Memory B cell (primary cell): ENCODE measurements around the gene KCNE4.
"Not testable (repeated sequence)": the region's sequence is repeated elsewhere in the genome, so short reads cannot be mapped to it uniquely, and the experiment has no call there.

ENCODE experiments used
- ATAC-seq: fragments of 150-1000 bp; cut with Tn5 transposase; 2 replicates; pipeline ENCODE4 v1.10.0; 2021; ENCODE audit warnings: low read depth, mild to moderate bottlenecking, moderate library complexity
- DNase-seq, 2 donors: peaks; one replicate each; pipeline ENCODE4 v3.0.0; 2022; ENCODE audit warnings: low spot score in 2 of 2
- H3K27ac Mint-ChIP-seq: one replicate; pipeline ENCODE4 v1.8.0; 2022; ENCODE audit warnings: mild to moderate bottlenecking, moderate library complexity, mixed read lengths
- H3K27me3 Mint-ChIP-seq: one replicate; pipeline ENCODE4 v1.8.0; 2022; ENCODE audit warnings: mixed read lengths
- H3K36me3 Mint-ChIP-seq: one replicate; pipeline ENCODE4 v1.8.0; 2022; ENCODE audit warnings: mild to moderate bottlenecking, mixed read lengths
- H3K4me1 Mint-ChIP-seq: one replicate; pipeline ENCODE4 v1.8.0; 2022; ENCODE audit warnings: mixed read lengths
- H3K4me3 Mint-ChIP-seq: one replicate; pipeline ENCODE4 v1.8.0; 2022; ENCODE audit warnings: mild to moderate bottlenecking, moderate library complexity, mixed read lengths
- H3K9me3 Mint-ChIP-seq: one replicate; pipeline ENCODE4 v1.8.0; 2022; ENCODE audit warnings: mixed read lengths

KCNE4 gene

DNA sequence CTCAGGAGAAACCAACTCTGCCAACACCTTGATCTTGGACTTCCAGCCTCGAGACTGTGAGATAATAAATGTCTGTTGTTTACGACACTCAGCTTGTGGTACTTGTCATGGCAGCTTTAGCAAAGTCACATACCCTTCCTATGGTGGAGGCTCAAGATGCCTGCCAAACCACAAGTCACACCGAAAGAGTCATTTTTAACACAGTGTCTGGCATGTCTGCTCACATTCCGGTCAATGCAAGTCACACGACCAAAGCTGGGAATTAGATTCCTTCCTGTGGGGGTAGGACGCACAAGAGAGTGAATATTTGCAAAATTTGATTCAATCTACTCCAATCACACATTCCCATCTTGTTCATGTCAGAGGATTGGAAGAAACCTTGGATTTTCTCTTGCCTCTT lies 24.6 kb downstream of the KCNE4 start:
- no peak for ATAC-seq
- Mint-ChIP-seq H3K27ac (no peak overlapping the region), H3K4me1 (no peaks in the 10 kb centered on the region), H3K36me3 (no peaks in the 10 kb centered on the region), H3K27me3 (peaks cover 11% of the 10 kb centered on the region), H3K9me3 (peaks cover 3% of the 10 kb centered on the region), H3K4me3 (no peak overlapping the region)
- no peak for DNase-seq

- no peak for ATAC-seq
- peaks cover 7% of the 10 kb centered on the region for H3K27me3 Mint-ChIP-seq
- no peak for DNase-seq
- H3K9me3 Mint-ChIP-seq = no peaks in the 10 kb centered on the region
- no peak overlapping the region for H3K27ac Mint-ChIP-seq
- H3K4me3 Mint-ChIP-seq = no peak overlapping the region
- H3K4me1 Mint-ChIP-seq = no peaks in the 10 kb centered on the region
- H3K36me3 Mint-ChIP-seq = no peaks in the 10 kb centered on the region
Measured at GRCh38 chr2:223078482-223078881, 26.5 kb downstream of the KCNE4 start.

DNA sequence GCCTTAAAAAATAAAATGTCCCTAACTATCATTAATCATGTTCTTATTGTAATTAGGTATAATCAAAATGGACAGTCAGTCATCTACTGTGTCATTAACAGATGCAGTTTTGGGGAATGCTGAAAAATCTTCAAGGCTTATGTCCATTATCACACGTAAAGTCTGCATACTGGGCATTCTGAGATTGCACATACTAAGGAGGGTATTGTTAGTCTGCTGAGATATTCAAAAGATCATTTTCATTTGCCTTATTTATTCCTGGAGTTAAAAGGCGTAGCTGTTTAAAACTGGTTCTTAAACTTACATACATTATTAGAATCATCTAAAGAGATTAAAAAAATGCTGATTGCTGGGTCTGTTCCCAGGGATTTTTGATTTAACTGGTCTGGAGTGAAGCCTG lies 27.4 kb downstream of the KCNE4 start:
- H3K4me3 Mint-ChIP-seq = no peak overlapping the region
- no peaks in the 10 kb centered on the region for H3K36me3 Mint-ChIP-seq
- peaks cover 7% of the 10 kb centered on the region for H3K27me3 Mint-ChIP-seq
- H3K27ac Mint-ChIP-seq = no peak overlapping the region
- DNase-seq (no peak), ATAC-seq (no peak)
- no peaks in the 10 kb centered on the region for H3K4me1 Mint-ChIP-seq
- no peaks in the 10 kb centered on the region for H3K9me3 Mint-ChIP-seq

GRCh38 chr2:223079925-223080324 lies 27.9 kb downstream of the KCNE4 start:
- no peaks in the 10 kb centered on the region for H3K4me1 Mint-ChIP-seq
- ATAC-seq = no peak
- H3K27ac Mint-ChIP-seq = no peak overlapping the region
- H3K27me3 Mint-ChIP-seq = peaks cover 7% of the 10 kb centered on the region
- no peaks in the 10 kb centered on the region for H3K36me3 Mint-ChIP-seq
- H3K9me3 Mint-ChIP-seq = no peaks in the 10 kb centered on the region
- no peak for DNase-seq
- H3K4me3 Mint-ChIP-seq = no peak overlapping the region

GRCh38 chr2:223080790-223081360 lies 28.9 kb downstream of the KCNE4 start:
- not testable (repeated sequence) for H3K36me3 Mint-ChIP-seq, H3K4me1 Mint-ChIP-seq, H3K9me3 Mint-ChIP-seq, H3K27ac Mint-ChIP-seq, ATAC-seq, H3K27me3 Mint-ChIP-seq, DNase-seq, H3K4me3 Mint-ChIP-seq

DNA sequence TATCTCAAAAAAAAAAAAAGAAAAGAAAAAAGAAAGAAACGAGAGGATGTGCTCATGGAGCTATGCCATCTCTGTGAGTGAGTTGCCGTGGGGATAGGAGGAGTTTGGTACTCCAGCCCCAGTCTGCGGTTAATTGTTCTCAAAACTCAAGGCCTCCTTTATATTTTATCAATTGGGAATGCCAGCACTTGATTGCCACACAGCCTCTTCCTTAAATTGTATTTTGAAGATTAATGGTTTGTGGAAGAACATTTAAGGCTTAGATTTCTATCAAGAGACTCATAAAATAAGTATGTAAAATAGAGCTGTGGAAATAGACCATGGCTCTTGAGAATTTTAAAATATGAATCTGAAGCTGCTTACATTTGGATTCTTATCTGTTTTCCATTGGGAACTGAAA lies 29.8 kb downstream of the KCNE4 start:
- H3K27me3 Mint-ChIP-seq = peaks cover 6% of the 10 kb centered on the region
- H3K27ac Mint-ChIP-seq = no peak overlapping the region
- no peaks in the 10 kb centered on the region for H3K4me1 Mint-ChIP-seq
- no peaks in the 10 kb centered on the region for H3K9me3 Mint-ChIP-seq
- ATAC-seq (no peak), DNase-seq (no peak)
- no peak overlapping the region for H3K4me3 Mint-ChIP-seq
- H3K36me3 Mint-ChIP-seq = no peaks in the 10 kb centered on the region

GRCh38 chr2:223082706-223083105 lies 30.7 kb downstream of the KCNE4 start:
- no peaks in the 10 kb centered on the region for H3K4me1 Mint-ChIP-seq
- no peak overlapping the region for H3K27ac Mint-ChIP-seq
- H3K27me3 Mint-ChIP-seq = peaks cover 8% of the 10 kb centered on the region
- no peaks in the 10 kb centered on the region for H3K36me3 Mint-ChIP-seq
- DNase-seq (no peak), ATAC-seq (no peak)
- H3K4me3 Mint-ChIP-seq = no peak overlapping the region
- H3K9me3 Mint-ChIP-seq = no peaks in the 10 kb centered on the region

DNA sequence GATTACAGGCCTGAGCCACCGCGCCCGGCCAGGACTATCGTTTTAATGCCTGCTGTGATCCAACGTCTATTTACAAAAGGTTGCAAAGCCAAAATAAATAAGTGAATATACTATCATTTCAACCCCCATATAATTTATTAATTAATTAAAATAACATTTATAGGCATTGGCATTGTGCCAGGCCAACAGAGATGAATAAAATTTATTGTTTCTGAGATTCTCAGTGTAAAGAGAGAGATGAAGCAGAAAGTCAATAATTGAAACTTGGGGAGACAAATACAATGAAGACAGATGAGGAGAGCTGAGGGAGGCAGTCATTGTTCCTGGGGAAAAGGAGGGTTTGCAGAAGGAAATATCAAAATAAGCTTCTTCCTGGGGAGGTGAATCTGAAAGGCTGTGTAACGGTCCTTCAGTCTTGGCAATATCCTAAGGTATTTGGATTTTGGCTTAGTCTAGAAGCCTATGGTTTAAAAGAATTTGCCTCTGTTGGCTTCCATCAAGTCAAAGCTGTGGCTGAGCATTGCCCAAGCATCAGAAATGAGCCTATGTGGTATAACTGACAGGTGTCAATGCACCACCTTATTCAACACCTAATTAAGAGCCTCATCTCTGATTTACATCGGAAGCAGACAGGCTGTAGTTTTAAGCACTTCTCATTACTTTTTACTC lies 31.5 kb downstream of the KCNE4 start:
- H3K4me1 Mint-ChIP-seq = no peaks in the 10 kb centered on the region
- no peaks in the 10 kb centered on the region for H3K36me3 Mint-ChIP-seq

DNA sequence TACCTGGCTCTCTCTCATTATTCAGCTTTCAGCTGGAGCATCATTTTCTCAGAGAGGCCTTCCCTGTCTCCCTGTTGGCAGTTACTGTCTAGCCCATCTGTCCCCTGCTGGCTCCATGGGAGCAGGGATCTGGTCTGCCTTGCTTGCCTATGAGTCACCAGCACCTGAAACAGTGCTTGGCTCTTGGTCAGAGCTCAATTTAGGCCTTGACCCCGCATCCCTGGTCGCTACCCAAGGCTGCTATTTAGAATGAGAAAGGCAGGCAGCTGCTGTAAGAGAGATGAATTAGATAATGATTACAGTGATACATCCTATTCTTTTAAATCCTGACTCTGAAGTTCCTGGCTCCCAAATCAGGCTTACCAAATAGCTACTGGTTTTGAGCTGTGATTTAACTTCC lies 32.9 kb downstream of the KCNE4 start:
- Mint-ChIP-seq H3K9me3 (no peaks in the 10 kb centered on the region), H3K4me1 (no peaks in the 10 kb centered on the region), H3K27ac (no peak overlapping the region), H3K36me3 (no peaks in the 10 kb centered on the region), H3K27me3 (peaks cover 7% of the 10 kb centered on the region), H3K4me3 (no peak overlapping the region)
- ATAC-seq = no peak
- no peak for DNase-seq

More for the DNA sequence above, 31.5 kb downstream of the KCNE4 start:
- Mint-ChIP-seq H3K9me3 (no peaks in the 10 kb centered on the region), H3K4me3 (no peak overlapping the region), H3K27me3 (peaks cover 8% of the 10 kb centered on the region), H3K27ac (no peak overlapping the region)
- no peak for ATAC-seq
- no peak for DNase-seq

- DNase-seq = no peak
- Mint-ChIP-seq H3K27ac (no peak overlapping the region), H3K4me1 (no peaks in the 10 kb centered on the region), H3K27me3 (peaks cover 5% of the 10 kb centered on the region), H3K9me3 (no peaks in the 10 kb centered on the region), H3K36me3 (no peaks in the 10 kb centered on the region), H3K4me3 (no peak overlapping the region)
- no peak for ATAC-seq
Measured at GRCh38 chr2:223086370-223086981, 34.5 kb downstream of the KCNE4 start.

DNA sequence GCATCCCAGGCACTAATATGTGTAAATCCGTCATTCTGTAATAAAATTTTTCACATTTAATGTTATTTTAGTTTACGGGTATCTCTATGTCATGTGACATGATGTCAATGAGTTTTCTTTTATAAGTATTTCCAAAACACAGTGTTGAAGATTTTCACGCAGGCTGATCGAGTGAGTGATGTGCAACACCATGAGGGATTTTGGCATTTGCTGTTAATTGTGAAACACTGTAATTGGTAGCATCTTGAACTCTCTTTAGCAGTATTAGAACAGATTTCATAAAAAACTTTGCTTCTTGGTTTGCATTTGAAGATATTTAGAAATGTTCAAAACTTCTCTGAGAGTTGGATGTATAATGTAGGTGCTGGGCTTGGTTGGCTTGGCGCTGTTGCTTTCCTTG lies 35.5 kb downstream of the KCNE4 start:
- no peaks in the 10 kb centered on the region for H3K36me3 Mint-ChIP-seq
- no peaks in the 10 kb centered on the region for H3K9me3 Mint-ChIP-seq
- no peak overlapping the region for H3K27ac Mint-ChIP-seq
- ATAC-seq (no peak), DNase-seq (no peak)
- no peak overlapping the region for H3K4me3 Mint-ChIP-seq
- H3K27me3 Mint-ChIP-seq = peaks cover 5% of the 10 kb centered on the region
- H3K4me1 Mint-ChIP-seq = no peaks in the 10 kb centered on the region

DNA sequence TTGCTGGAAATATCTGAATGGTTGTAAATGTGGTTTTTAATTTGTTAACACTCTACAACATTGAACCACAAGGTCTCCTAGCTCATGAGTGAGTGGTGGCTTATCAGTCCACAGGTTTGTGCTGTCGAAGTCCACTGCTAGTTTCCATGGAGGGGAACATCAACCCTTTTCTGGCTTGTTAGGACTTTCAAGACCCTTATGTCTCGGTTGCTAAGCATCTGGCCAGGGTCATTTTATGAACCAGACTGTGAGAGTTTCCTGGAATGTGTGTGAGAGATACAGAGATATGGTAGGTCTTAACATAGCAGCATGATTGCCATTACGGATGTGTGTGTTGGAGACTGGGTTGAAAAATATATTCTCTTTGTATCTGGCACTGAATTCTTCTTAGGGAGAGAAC lies 36.9 kb downstream of the KCNE4 start:
- no peaks in the 10 kb centered on the region for H3K36me3 Mint-ChIP-seq
- peaks cover 5% of the 10 kb centered on the region for H3K27me3 Mint-ChIP-seq
- no peak overlapping the region for H3K4me3 Mint-ChIP-seq
- DNase-seq (no peak), ATAC-seq (no peak)
- no peaks in the 10 kb centered on the region for H3K9me3 Mint-ChIP-seq
- no peaks in the 10 kb centered on the region for H3K4me1 Mint-ChIP-seq
- no peak overlapping the region for H3K27ac Mint-ChIP-seq

DNA sequence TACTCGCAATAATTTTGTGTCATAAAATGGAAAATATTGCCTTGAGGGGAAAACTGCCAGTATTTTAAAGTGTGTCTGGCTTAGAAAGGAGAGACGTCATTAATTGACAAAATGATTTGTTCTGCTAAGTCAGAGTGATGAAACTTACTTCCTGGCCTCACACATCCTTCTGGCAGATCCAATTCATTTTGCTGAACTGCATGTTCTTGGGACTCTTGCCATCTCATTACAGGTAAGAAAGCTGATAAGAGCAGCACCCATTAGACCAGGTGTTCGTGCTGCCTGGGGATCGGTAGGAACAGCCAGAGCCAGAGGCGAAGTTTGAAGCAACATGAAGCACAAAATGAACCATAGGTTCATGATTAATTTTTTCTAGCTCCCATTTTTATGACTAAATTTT lies 38.0 kb downstream of the KCNE4 start:
- peaks cover 5% of the 10 kb centered on the region for H3K27me3 Mint-ChIP-seq
- H3K4me1 Mint-ChIP-seq = no peaks in the 10 kb centered on the region
- no peaks in the 10 kb centered on the region for H3K9me3 Mint-ChIP-seq
- ATAC-seq = no peak
- DNase-seq = no peak
- H3K27ac Mint-ChIP-seq = no peak overlapping the region
- no peaks in the 10 kb centered on the region for H3K36me3 Mint-ChIP-seq
- H3K4me3 Mint-ChIP-seq = no peak overlapping the region

DNA sequence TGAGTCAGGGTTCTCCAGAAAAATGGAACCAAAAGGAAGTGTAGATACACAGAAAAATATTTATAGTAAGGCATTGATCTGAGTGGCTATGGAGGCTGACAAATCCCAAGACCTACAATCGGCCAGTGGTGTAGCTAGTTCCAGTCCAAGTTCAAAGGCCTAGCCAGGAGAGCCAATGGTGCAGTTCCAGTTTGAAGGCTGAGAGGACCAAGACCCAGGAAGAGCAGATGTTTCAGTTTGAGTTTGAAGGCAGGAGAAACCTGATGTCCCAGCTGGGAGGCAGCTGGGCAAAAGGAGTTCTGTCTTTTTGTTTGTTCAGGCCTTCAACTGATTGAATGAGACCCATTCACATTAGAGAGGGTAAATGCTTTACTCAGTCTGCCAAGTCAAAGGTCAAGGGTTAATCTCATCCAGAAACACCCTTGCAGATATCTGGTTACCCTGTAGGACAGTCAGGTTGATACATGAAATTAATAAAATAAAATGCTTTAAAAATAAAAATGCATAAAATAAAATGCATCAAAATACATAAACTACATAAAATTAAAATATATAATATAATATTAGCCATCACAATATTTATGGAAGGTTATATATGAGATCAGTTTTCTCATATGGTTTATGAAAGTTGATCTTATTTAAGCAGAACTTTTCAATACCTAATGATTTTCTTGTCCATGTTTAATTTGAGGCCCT lies 38.7 kb downstream of the KCNE4 start:
- Mint-ChIP-seq H3K4me1 (no peaks in the 10 kb centered on the region), H3K9me3 (no peaks in the 10 kb centered on the region)

More for the DNA sequence above, 38.7 kb downstream of the KCNE4 start:
- ATAC-seq (no peak), DNase-seq (no peak)
- Mint-ChIP-seq H3K27ac (no peak overlapping the region), H3K4me3 (no peak overlapping the region), H3K36me3 (no peaks in the 10 kb centered on the region), H3K27me3 (peaks cover 5% of the 10 kb centered on the region)
